A549 (cell line): ENCODE measurements around the gene MAML3.

Source experiments
- EP300 ChIP-seq, 2 experiments: fragments of >200 bp; sonication (Bioruptor Twin); formaldehyde crosslinking; IDR thresholded peaks; 2 replicates in 1 of 2; 3 replicates in 1 of 2; pipeline ENCODE4 v1.6.1; 2016 to 2017
- MAFK ChIP-seq: fragments of 450-650 bp; IDR thresholded peaks from 2 replicates; pipeline ENCODE4 v1.6.1; 2014; ENCODE audit not compliant: partially characterized antibody
- MAZ ChIP-seq: fragments of 150-350 bp; IDR thresholded peaks from 2 replicates; pipeline ENCODE4 v1.6.1; 2014; ENCODE audit warnings: antibody characterized with exemption, low read depth, low read length, borderline replicate concordance
- RAD21 ChIP-seq, 2 experiments: fragments of >200 bp in 1 of 2; sonication (Bioruptor Twin) in 1 of 2; formaldehyde crosslinking in 1 of 2; IDR thresholded peaks in 1 of 2; conservative IDR thresholded peaks in 1 of 2; 2 replicates in 1 of 2; 3 replicates in 1 of 2; pipeline ENCODE4 v1.6.1; 2012 to 2018; ENCODE audit warnings: inconsistent platforms in 1 of 2
- RCOR1 ChIP-seq: fragments of 150-350 bp; IDR thresholded peaks from 2 replicates; pipeline ENCODE4 v1.6.1; 2014; ENCODE audit warnings: antibody characterized with exemption, low read length, low read depth
- ZFP36 ChIP-seq: fragments of 450-650 bp; IDR thresholded peaks from 2 replicates; pipeline ENCODE4 v1.6.1; 2014; ENCODE audit warnings: borderline replicate concordance; ENCODE audit not compliant: partially characterized antibody
- ZSCAN20 ChIP-seq: fragments of 250-450 bp; sonication (Bioruptor Pico); IDR thresholded peaks from 2 replicates; pipeline ENCODE4 v1.8.0; 2022; ENCODE audit warnings: mild to moderate bottlenecking, moderate library complexity
- TF ChIP-seq, protein P1 (sequence below): fragments of >200 bp; sonication (Bioruptor Twin); formaldehyde crosslinking; IDR thresholded peaks from 3 replicates; pipeline ENCODE4 v1.5.1; 2016
- TF ChIP-seq, protein P2 (sequence below): IDR thresholded peaks from 2 replicates; pipeline ENCODE4 v1.6.1; 2012
- TF ChIP-seq, protein P3 (sequence below): fragments of 200-600 bp; sonication (generic); IDR thresholded peaks from 2 replicates; pipeline ENCODE4 v1.6.1; 2016; ENCODE audit warnings: antibody characterized with exemption, mild to moderate bottlenecking, moderate library complexity
- TF ChIP-seq, protein P4 (sequence below): fragments of 250-450 bp; sonication (Bioruptor Pico); IDR thresholded peaks from 2 replicates; pipeline ENCODE4 v1.5.0; 2021; ENCODE audit warnings: mild to moderate bottlenecking, moderate library complexity, borderline replicate concordance

DNA sequence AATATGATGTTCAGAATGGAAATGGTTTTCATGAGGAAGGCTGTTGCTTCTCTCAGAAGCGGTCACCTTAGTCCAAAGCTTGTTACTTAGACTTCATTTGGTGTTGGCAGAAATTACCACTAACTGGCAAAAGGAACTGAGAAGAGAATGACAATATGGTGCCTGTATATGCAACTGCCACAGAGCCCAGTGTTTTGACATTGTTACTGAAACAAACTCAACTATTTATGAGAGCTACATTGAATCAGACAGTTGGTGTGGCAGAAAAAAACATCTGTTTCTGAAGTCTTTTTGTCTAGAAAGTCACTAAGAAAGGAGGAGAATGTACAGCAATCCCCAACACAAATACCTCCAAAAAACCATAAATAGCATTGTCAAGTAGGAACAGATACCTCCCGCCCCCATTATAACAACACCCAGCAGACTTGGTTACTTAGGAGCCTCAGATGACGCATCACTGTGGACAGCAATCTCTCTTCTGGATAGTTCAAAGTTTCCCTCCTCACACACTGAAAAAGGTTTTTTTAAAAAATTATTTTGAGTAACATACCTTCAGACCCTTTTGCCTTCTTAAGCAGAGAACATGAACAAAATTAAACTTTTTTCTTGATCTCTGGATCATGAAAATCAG is 92.2 kb downstream of the MAML3 start:
- TF ChIP-seq, protein P1, sequence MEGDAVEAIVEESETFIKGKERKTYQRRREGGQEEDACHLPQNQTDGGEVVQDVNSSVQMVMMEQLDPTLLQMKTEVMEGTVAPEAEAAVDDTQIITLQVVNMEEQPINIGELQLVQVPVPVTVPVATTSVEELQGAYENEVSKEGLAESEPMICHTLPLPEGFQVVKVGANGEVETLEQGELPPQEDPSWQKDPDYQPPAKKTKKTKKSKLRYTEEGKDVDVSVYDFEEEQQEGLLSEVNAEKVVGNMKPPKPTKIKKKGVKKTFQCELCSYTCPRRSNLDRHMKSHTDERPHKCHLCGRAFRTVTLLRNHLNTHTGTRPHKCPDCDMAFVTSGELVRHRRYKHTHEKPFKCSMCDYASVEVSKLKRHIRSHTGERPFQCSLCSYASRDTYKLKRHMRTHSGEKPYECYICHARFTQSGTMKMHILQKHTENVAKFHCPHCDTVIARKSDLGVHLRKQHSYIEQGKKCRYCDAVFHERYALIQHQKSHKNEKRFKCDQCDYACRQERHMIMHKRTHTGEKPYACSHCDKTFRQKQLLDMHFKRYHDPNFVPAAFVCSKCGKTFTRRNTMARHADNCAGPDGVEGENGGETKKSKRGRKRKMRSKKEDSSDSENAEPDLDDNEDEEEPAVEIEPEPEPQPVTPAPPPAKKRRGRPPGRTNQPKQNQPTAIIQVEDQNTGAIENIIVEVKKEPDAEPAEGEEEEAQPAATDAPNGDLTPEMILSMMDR: no peak
- TF ChIP-seq, protein P2, sequence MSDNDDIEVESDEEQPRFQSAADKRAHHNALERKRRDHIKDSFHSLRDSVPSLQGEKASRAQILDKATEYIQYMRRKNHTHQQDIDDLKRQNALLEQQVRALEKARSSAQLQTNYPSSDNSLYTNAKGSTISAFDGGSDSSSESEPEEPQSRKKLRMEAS: no peak
- no peak for TF ChIP-seq MAFK
- TF ChIP-seq RAD21 (conservative IDR thresholded peaks at IDR 0.05 in 1 of 2, IDR thresholded peaks at IDR 0.05 in 1 of 2): no peak
- no peak for TF ChIP-seq MAZ
- TF ChIP-seq, protein P3, sequence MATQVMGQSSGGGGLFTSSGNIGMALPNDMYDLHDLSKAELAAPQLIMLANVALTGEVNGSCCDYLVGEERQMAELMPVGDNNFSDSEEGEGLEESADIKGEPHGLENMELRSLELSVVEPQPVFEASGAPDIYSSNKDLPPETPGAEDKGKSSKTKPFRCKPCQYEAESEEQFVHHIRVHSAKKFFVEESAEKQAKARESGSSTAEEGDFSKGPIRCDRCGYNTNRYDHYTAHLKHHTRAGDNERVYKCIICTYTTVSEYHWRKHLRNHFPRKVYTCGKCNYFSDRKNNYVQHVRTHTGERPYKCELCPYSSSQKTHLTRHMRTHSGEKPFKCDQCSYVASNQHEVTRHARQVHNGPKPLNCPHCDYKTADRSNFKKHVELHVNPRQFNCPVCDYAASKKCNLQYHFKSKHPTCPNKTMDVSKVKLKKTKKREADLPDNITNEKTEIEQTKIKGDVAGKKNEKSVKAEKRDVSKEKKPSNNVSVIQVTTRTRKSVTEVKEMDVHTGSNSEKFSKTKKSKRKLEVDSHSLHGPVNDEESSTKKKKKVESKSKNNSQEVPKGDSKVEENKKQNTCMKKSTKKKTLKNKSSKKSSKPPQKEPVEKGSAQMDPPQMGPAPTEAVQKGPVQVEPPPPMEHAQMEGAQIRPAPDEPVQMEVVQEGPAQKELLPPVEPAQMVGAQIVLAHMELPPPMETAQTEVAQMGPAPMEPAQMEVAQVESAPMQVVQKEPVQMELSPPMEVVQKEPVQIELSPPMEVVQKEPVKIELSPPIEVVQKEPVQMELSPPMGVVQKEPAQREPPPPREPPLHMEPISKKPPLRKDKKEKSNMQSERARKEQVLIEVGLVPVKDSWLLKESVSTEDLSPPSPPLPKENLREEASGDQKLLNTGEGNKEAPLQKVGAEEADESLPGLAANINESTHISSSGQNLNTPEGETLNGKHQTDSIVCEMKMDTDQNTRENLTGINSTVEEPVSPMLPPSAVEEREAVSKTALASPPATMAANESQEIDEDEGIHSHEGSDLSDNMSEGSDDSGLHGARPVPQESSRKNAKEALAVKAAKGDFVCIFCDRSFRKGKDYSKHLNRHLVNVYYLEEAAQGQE: no peak
- TF ChIP-seq ZFP36: no peak
- no peak for TF ChIP-seq EP300 (IDR thresholded peaks at IDR 0.05)
- TF ChIP-seq, protein P4, sequence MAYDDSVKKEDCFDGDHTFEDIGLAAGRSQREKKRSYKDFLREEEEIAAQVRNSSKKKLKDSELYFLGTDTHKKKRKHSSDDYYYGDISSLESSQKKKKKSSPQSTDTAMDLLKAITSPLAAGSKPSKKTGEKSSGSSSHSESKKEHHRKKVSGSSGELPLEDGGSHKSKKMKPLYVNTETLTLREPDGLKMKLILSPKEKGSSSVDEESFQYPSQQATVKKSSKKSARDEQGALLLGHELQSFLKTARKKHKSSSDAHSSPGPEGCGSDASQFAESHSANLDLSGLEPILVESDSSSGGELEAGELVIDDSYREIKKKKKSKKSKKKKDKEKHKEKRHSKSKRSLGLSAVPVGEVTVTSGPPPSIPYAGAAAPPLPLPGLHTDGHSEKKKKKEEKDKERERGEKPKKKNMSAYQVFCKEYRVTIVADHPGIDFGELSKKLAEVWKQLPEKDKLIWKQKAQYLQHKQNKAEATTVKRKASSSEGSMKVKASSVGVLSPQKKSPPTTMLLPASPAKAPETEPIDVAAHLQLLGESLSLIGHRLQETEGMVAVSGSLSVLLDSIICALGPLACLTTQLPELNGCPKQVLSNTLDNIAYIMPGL: no peak
- TF ChIP-seq ZSCAN20 (CRISPR knock-in tag): no peak
- TF ChIP-seq RCOR1: no peak
